Pancreas (tissue), 10 donors: ENCODE measurements around the gene GRIP2. TPM values are rescaled to one million over a fixed set of nuclear protein-coding genes. Genes with fewer than 3 reads are reported as not detected.

Source experiments
- ATAC-seq, 4 donors: fragments of 200-7000 bp; cut with Tn5 transposase; one replicate each; pipeline versions ENCODE4 v1.8.0 to v1.9.1; 2020; ENCODE audit warnings: mild to moderate bottlenecking in 4 of 4, moderate library complexity in 4 of 4
- DNase-seq, 6 donors: peaks; one replicate each; pipeline ENCODE4 v3.0.0-alpha.2; 2020
- FAIRE-seq: peaks from 2 replicates; lab custom pipeline; 2012; peaks lifted over from hg19 to GRCh38; lab: Jason Lieb, UNC
- H3K27ac ChIP-seq, 4 donors: fragments of 200-600 bp; sonication (generic); 1 replicate in 3 of 4; 2 replicates in 1 of 4; pipeline versions ENCODE4 v1.5.0 to v1.8.0; 2020
- H3K27me3 ChIP-seq, 4 donors: fragments of 200-600 bp; one replicate each; pipeline ENCODE4 v1.8.0; 2021
- H3K36me3 ChIP-seq, 3 donors: fragments of 200-600 bp; sonication (generic) in 1 of 3; one replicate each; pipeline versions ENCODE4 v1.5.0 to v1.8.0; 2020 to 2021
- H3K4me1 ChIP-seq, 3 donors: fragments of 200-600 bp; one replicate each; pipeline ENCODE4 v1.8.0; 2021
- H3K4me3 ChIP-seq, 4 donors: fragments of 200-600 bp; sonication (generic) in 2 of 4; one replicate each; pipeline versions ENCODE4 v1.5.0 to v1.8.0; 2020 to 2021
- H3K9me3 ChIP-seq, 4 donors: fragments of 200-600 bp; one replicate each; pipeline ENCODE4 v1.8.0; 2021
- WGBS, 2 donors: extraction: QIAGEN DNeasy Blood & Tissue Kit; methylation state at CpG; one replicate each; pipeline ENCODE4 v1.1.7; 2013; 5-methylcytosine and 5-hydroxymethylcytosine counted together
- intact Hi-C, 3 donors: fragments of 100-400 bp; cut with DNase I; formaldehyde crosslinking; loops; one replicate each; pipeline versions ENCODE4 v1.11.1 to v1.14.2; 2022
- polyA plus RNA-seq, 2 donors: library from polyadenylated mRNA; stranded (reverse); fragments of 200-250 nt; gene quantifications; one replicate each; pipeline ENCODE4 v1.2.3, GENCODE V29; 2013
- total RNA-seq, 6 donors: library from RNA; stranded (reverse); fragmentation: NEBNext Ultra II Directional in 4 of 6; extraction: Animal tissue kit (Norgen Biotek cat#: 25700) in 4 of 6; gene quantifications; one replicate each; pipeline versions ENCODE4 v1.2.1 to v1.2.4, GENCODE V29; 2021 to 2023
- TF ChIP-seq, protein P1 (sequence below), 4 donors: fragments of 200-600 bp; sonication (generic) in 3 of 4; IDR thresholded peaks; one replicate each; pipeline versions ENCODE4 v1.5.0 to v1.8.0; 2021; ENCODE audit warnings: antibody characterized with exemption in 4 of 4
- donor health status: healthy with polysubstance abuse.
- donor health status: DM: no; HTN: no; CAD: no; lungs with moderate emphysema.
- donor health status: DM: no; HTN: no; CAD: no.
- donor health status: control.
- donor health status: control.
- donor health status: Bipolar disorder and iron deficiency.
- donor health status: DM: yes; HTN: yes; CAD: no.
- donor health status: DM: no; HTN: no; CAD: no.
- donor health status: DM: no; HTN: no; CAD: no.
- donor health status: DM: yes; HTN: yes; CAD: no.

Gene GRIP2
- total RNA-seq (under 1 TPM; 0.16 to 0.51 (median 0.29) TPM), polyA plus RNA-seq (under 1 TPM; 0.53 to 0.94 TPM)

DNA sequence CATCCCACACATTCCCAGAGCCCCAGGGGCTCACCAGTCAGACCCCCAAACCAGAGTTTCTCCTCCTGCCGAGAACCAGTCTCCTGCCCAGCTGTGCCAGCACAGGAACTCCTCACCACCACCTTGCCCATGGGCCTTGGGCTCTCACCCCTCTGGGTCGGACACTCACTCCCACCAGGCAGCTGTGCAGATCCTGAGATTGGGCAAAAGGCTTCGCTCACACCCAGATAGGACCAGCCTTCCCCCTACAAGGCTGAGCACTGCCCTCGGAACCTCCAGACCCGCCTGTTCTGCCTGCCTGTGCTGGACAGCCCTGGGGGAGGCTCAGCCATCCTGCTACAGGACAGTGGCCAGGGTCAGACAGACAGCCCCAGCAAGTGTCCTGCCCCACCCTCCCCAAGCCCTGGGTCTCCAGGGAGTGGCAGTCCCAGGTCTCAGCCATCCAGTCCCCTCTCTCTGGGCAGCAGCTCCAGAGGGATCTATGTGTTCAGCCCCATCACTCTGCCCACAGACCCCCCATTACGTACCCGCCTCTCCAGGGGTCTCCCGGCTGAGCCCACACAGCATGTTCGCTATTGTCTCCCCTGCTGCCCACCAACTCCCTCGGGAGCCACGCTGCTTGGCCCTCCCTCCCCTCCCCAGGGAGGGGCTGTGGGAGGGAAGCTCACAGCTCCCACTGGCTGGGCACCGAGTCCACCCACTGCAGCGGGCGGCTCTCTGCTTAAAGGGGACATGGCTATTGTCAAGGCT lies at the start of gene GRIP2:
GRIP2 (minus strand) TSS at position 601 of the 750 bp plus-strand sequence; CDS start at position 567, 34 bp downstream.
- Histone ChIP-seq H3K36me3 (no peaks in the 10 kb centered on the region), H3K27ac (no peak within 1 kb of the TSS), H3K4me1 (no peaks in the 10 kb centered on the region), H3K4me3 (no peak within 1 kb of the TSS), H3K27me3 (no peaks in the 10 kb centered on the region), H3K9me3 (no peaks in the 10 kb centered on the region)
- 63 to 71% methylated on average over 14 of the region's 14 CpGs for WGBS, 2 donors
- no peak for FAIRE-seq
- peak in 1 of 6 donors; percentile 45 for DNase-seq
- TF ChIP-seq, protein P1, sequence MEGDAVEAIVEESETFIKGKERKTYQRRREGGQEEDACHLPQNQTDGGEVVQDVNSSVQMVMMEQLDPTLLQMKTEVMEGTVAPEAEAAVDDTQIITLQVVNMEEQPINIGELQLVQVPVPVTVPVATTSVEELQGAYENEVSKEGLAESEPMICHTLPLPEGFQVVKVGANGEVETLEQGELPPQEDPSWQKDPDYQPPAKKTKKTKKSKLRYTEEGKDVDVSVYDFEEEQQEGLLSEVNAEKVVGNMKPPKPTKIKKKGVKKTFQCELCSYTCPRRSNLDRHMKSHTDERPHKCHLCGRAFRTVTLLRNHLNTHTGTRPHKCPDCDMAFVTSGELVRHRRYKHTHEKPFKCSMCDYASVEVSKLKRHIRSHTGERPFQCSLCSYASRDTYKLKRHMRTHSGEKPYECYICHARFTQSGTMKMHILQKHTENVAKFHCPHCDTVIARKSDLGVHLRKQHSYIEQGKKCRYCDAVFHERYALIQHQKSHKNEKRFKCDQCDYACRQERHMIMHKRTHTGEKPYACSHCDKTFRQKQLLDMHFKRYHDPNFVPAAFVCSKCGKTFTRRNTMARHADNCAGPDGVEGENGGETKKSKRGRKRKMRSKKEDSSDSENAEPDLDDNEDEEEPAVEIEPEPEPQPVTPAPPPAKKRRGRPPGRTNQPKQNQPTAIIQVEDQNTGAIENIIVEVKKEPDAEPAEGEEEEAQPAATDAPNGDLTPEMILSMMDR (IDR thresholded peaks at IDR 0.05) = no peak
- intact Hi-C loops = no loop called here
- no peak for ATAC-seq

GRCh38 chr3:14588425-14589112 lies 48.4 kb upstream of the GRIP2 start:
- no peaks in the 10 kb centered on the region for H3K36me3 ChIP-seq
- 82 to 83% methylated on average over 6 of the region's 6 CpGs for WGBS, 2 donors
- FAIRE-seq (no peak), DNase-seq (no peak), ATAC-seq (no peak)
- no peaks in the 10 kb centered on the region for H3K27me3 ChIP-seq
- H3K4me1 ChIP-seq = no peaks in the 10 kb centered on the region
- intact Hi-C loops = no loop called here
- H3K9me3 ChIP-seq = no peaks in the 10 kb centered on the region
- no peak overlapping the region for H3K27ac ChIP-seq
- TF ChIP-seq, protein P1 (IDR thresholded peaks at IDR 0.05) = no peak
- H3K4me3 ChIP-seq = no peak overlapping the region

DNA sequence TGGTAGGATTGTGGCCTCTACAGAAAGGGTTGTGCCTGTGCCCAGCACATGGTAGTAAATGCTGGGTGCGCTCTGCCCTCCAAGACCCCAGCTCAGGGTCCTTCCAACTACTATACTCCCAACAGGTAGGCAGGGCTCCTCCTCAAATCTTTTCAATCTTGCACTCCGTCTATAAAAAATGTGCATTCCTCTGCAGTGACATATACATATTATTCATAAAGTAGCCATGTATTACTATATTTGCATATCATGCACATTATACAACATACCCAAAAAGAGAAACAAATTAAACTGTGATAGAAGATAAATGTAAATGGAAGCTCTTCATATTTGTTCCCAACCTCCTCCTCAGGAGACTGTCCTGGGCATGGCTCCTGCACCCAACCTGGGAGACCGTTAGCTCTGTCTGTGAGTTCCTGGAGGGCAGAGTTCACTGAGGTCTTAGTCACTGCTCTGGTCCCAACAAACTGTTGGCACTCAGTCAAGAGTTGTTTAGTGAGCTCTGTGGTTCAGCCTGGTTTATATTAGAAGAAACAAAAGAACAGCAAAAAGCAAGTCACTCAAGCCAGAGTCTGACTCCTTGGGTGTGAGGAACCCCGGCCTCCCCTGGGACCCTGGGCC lies 47.7 kb upstream of the GRIP2 start:
- DNase-seq (no peak), ATAC-seq (peak in 3 of 4 donors; percentile 34 to 36 (median 35)), FAIRE-seq (no peak)
- Histone ChIP-seq H3K36me3 (no peaks in the 10 kb centered on the region), H3K27me3 (no peaks in the 10 kb centered on the region), H3K4me1 (no peaks in the 10 kb centered on the region), H3K9me3 (no peaks in the 10 kb centered on the region), H3K4me3 (no peak overlapping the region), H3K27ac (no peak overlapping the region)
- TF ChIP-seq, protein P1 (IDR thresholded peaks at IDR 0.05) = no peak
- intact Hi-C loops = no loop called here
- 71 to 72% methylated on average over 4 of the region's 4 CpGs for WGBS, 2 donors

GRCh38 chr3:14586611-14587010 lies 46.5 kb upstream of the GRIP2 start:
- Histone ChIP-seq H3K36me3 (no peaks in the 10 kb centered on the region), H3K4me3 (no peak overlapping the region), H3K27me3 (no peaks in the 10 kb centered on the region), H3K4me1 (peaks cover 0 to 5% (median 0%) of the 10 kb centered on the region in 3 donors), H3K9me3 (no peaks in the 10 kb centered on the region), H3K27ac (no peak overlapping the region)
- intact Hi-C loops = no loop called here
- TF ChIP-seq, protein P1 (IDR thresholded peaks at IDR 0.05) = no peak
- FAIRE-seq = no peak
- no peak for DNase-seq
- no peak for ATAC-seq
- WGBS, 2 donors = 84 to 88% methylated on average over 2 of the region's 2 CpGs
